HFFc6 (cell line): ENCODE measurements around the gene CALHM2. TPM values are rescaled to one million over a fixed set of nuclear protein-coding genes. Genes with fewer than 3 reads are reported as not detected.

ENCODE experiments used
- DNase-seq: peaks from one replicate; pipeline ENCODE4 v3.0.0-alpha.2; 2018
- H3K27ac Mint-ChIP-seq: 2 replicates; pipeline ENCODE4 v1.8.0; 2020; ENCODE audit warnings: mild to moderate bottlenecking, mixed read lengths
- H3K27me3 Mint-ChIP-seq: 2 replicates; pipeline ENCODE4 v1.8.0; 2021; ENCODE audit warnings: mild to moderate bottlenecking, moderate library complexity, mixed read lengths; ENCODE audit not compliant: insufficient read depth
- H3K36me3 Mint-ChIP-seq: 2 replicates; pipeline ENCODE4 v1.8.0; 2021; ENCODE audit warnings: low read depth, mixed read lengths
- H3K4me1 Mint-ChIP-seq: 2 replicates; pipeline ENCODE4 v1.8.0; 2020; ENCODE audit warnings: low read depth, mixed read lengths
- H3K4me3 Mint-ChIP-seq: 2 replicates; pipeline ENCODE4 v1.8.0; 2020; ENCODE audit warnings: mild to moderate bottlenecking, moderate library complexity, mixed read lengths
- H3K9me3 Mint-ChIP-seq: 2 replicates; pipeline ENCODE4 v1.8.0; 2020; ENCODE audit warnings: mild to moderate bottlenecking, mixed read lengths
- total RNA-seq, 6 experiments: library from RNA; stranded (reverse); fragmentation: NEBNext Ultra II Directional; extraction: Animal tissue kit (Norgen Biotek cat#: 25700); gene quantifications; 2 replicates in 1 of 6; 3 replicates in 5 of 6; pipeline ENCODE4 v1.2.3, GENCODE V29; 2021
- TF ChIP-seq, protein P1 (sequence below): fragments of 200-600 bp; sonication (generic); IDR thresholded peaks from 2 replicates; pipeline ENCODE4 v1.5.0; 2021; ENCODE audit warnings: antibody characterized with exemption, mild to moderate bottlenecking

CALHM2 gene
- total RNA-seq, 6 experiments from 2014 or later, result 41.0 to 46.0 (median 45.1) TPM

DNA sequence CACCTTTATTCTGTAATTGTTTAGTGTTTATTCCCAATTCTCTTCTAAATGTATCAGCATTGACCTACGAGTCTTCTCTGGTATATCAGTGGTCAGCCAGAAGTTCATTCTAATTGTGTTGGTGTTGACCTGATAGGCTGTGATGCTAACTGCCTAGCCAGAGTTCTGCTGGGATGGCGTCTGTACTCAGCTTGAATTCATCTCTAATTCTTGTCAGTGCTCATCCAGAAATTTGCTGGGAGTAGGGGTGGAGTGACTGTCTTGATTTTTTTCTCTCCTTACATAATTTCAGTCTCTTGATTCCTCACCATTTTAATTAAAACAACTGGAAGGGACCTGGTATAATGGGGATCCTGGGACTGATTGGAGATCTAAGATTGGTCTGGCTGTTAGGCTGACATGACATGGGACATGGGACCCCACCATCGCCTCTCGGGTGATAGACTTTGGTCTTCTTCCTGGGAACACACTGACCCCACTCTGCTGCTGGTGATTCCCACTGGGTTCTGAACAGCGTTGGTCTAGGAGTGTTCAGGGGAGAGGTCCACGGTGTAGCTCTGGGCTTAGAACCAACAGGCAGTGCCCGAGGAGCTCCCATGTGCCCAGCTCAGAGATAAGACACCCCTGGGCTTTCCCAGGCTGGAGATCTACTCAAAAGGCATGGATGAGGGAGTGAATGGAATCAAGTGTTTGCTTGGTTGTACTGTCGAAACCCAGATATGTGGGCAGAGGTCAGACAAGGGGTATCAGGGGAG, 45.2 kb upstream of the CALHM2 start:
- Mint-ChIP-seq H3K9me3 (no peaks in the 10 kb centered on the region), H3K27ac (no peak overlapping the region), H3K4me3 (no peak overlapping the region), H3K36me3 (no peaks in the 10 kb centered on the region), H3K4me1 (peaks cover 12% of the 10 kb centered on the region), H3K27me3 (peaks cover 58% of the 10 kb centered on the region)
- DNase-seq, result no peak
- TF ChIP-seq, protein P1, sequence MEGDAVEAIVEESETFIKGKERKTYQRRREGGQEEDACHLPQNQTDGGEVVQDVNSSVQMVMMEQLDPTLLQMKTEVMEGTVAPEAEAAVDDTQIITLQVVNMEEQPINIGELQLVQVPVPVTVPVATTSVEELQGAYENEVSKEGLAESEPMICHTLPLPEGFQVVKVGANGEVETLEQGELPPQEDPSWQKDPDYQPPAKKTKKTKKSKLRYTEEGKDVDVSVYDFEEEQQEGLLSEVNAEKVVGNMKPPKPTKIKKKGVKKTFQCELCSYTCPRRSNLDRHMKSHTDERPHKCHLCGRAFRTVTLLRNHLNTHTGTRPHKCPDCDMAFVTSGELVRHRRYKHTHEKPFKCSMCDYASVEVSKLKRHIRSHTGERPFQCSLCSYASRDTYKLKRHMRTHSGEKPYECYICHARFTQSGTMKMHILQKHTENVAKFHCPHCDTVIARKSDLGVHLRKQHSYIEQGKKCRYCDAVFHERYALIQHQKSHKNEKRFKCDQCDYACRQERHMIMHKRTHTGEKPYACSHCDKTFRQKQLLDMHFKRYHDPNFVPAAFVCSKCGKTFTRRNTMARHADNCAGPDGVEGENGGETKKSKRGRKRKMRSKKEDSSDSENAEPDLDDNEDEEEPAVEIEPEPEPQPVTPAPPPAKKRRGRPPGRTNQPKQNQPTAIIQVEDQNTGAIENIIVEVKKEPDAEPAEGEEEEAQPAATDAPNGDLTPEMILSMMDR, result no peak

DNA sequence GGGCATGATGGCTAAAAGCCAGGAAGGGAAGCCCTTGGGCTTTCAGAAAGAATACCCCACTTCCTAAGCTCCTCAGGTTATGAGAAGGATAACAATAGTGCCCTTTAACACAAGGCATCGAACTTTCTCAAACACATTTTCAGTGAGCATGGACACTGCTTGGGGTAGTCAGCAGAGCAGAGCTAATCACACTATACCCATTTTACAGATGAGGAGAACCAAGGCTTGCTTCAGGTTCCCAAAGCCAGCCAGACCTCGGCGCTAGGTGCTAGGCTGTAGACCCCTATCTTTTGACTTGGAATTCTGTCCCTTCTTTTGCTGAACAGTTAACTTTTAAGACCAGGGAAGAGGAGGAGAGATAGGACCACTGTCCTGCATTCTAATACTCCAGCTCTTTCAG, 43.2 kb upstream of the CALHM2 start:
- Mint-ChIP-seq H3K4me1 (peaks cover 32% of the 10 kb centered on the region), H3K27ac (no peak overlapping the region), H3K36me3 (no peaks in the 10 kb centered on the region), H3K27me3 (peaks cover 55% of the 10 kb centered on the region), H3K9me3 (no peaks in the 10 kb centered on the region), H3K4me3 (no peak overlapping the region)
- no peak for DNase-seq
- TF ChIP-seq, protein P1, result no peak

GRCh38 chr10:103493916-103494877, 42.0 kb upstream of the CALHM2 start:
- no peak overlapping the region for H3K27ac Mint-ChIP-seq
- H3K27me3 Mint-ChIP-seq, result peaks cover 45% of the 10 kb centered on the region
- H3K36me3 Mint-ChIP-seq, result no peaks in the 10 kb centered on the region
- DNase-seq, result no peak
- H3K9me3 Mint-ChIP-seq, result no peaks in the 10 kb centered on the region
- peak overlapping the region; percentile 67 for H3K4me3 Mint-ChIP-seq
- peaks cover 33% of the 10 kb centered on the region for H3K4me1 Mint-ChIP-seq
- TF ChIP-seq, protein P1, result no peak

DNA sequence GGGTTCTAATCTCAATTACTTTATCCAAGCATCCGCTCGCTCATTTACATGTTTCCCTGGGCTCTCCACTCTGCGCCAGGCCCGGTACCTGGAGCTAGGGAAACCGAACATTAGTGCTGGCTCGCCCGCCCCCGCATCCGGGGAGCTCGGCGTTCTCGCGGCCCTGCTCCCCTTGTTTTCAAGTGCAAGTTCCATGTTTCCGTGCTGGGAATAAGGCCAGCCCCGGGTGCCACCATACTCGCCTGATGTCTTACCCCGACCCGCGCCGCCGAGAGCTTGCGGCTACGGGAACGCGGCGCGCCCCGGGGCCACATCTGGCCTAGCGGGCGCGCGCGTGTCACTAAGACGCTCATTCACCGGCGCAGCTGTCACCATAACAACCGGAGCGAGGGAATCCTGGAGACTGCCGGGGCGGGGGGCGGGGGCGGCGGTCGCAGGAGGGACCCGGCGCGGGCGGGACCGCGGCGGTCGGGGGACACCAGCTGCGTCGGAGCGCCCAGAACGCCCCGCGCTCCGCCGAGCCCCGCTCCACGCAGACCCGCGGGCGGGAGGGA, 41.3 kb upstream of the CALHM2 start, which contains the start of gene NEURL1:
Gene NEURL1 (plus strand): TSS at position 344 of the 554 bp plus-strand sequence. CDS start 683 bp downstream, outside the sequence.
- TF ChIP-seq, protein P1, result no peak
- Mint-ChIP-seq H3K27me3 (peaks cover 38% of the 10 kb centered on the region), H3K4me1 (peaks cover 33% of the 10 kb centered on the region), H3K9me3 (no peaks in the 10 kb centered on the region), H3K4me3 (peak within 1 kb of the TSS; percentile 74), H3K27ac (peak within 1 kb of the TSS; percentile 71; the same call in 1 of the 2 replicates), H3K36me3 (no peaks in the 10 kb centered on the region)
- no peak for DNase-seq

DNA sequence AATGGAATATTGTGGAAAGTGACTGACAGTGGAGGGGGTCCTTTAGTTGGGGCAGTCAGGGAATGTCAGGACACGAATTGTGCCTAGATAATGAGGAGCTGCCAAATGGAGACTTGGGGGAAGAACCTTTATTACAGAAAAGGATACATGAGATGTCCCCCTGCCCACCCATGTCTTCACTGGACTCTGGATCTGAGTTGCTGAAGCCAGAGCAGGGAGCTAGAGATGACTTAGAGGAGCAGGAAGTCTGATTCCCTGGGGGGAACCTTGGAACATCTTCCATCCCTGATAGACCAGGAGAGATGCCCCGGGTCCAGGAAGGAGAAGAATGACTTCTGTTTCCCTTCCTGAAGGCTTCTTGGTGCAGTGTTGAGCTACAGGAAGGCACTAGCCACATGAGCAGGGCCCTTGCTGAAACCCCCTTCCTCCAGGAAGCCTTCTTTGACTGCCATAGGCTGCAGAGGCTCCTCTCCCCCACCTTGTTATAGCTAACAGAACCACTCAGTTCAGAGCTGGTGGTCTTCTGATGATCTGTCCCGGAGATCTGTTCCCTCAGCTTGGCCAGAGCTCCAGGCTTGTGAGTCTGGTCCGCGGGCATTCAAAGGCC, 40.6 kb upstream of the CALHM2 start:
- peaks cover 33% of the 10 kb centered on the region for H3K4me1 Mint-ChIP-seq
- no peaks in the 10 kb centered on the region for H3K9me3 Mint-ChIP-seq
- H3K27me3 Mint-ChIP-seq, result peaks cover 33% of the 10 kb centered on the region
- TF ChIP-seq, protein P1, result no peak
- DNase-seq, result no peak
- no peaks in the 10 kb centered on the region for H3K36me3 Mint-ChIP-seq
- H3K27ac Mint-ChIP-seq, result peak overlapping the region; percentile 71
- peak overlapping the region; percentile 74 for H3K4me3 Mint-ChIP-seq
